HTR-8/SVneo (cell line): Measurements from ENCODE around the gene SMIM9.
A peak's percentile ranks its signal among the peaks of the same experiment; 100 is the strongest.
"Not testable (repeated sequence)": the region's sequence is repeated elsewhere in the genome, so short reads cannot be mapped to it uniquely, and the experiment has no call there.

ENCODE experiments used
- DNase-seq: peaks from one replicate; pipeline ENCODE4 v3.0.0; 2011; ENCODE audit warnings: low spot score, mixed read lengths; ENCODE audit not compliant: insufficient read length
- FAIRE-seq: peaks from 2 replicates; lab custom pipeline; 2011; peaks lifted over from hg19 to GRCh38; lab: Jason Lieb, UNC

SMIM9 gene

GRCh38 chrX:154834562-154834961, at the start of gene SMIM9:
Gene SMIM9 (minus strand): TSS chrX:154834662. CDS start chrX:154830856, 3,806 bp downstream.
- no peak for FAIRE-seq
- no peak for DNase-seq

- FAIRE-seq, DNase-seq: not testable (repeated sequence)
These were observed 49.6 kb upstream of the SMIM9 start for GRCh38 chrX:154884069-154884468.

- FAIRE-seq (no peak), DNase-seq (no peak)
These were observed 38.9 kb upstream of the SMIM9 start for GRCh38 chrX:154873329-154873728.

GRCh38 chrX:154868522-154868921, 34.1 kb upstream of the SMIM9 start:
- not testable (repeated sequence) for DNase-seq, FAIRE-seq

GRCh38 chrX:154855256-154855655, 20.8 kb upstream of the SMIM9 start:
- DNase-seq (no peak), FAIRE-seq (no peak)

- no peak for FAIRE-seq
- no peak for DNase-seq
These were observed 16.6 kb upstream of the SMIM9 start for GRCh38 chrX:154850957-154851611.

GRCh38 chrX:154840856-154841255, 6.4 kb upstream of the SMIM9 start:
- FAIRE-seq, result no peak

GRCh38 chrX:154836163-154836562, 1.7 kb upstream of the SMIM9 start:
- FAIRE-seq (no peak), DNase-seq (no peak)

More at GRCh38 chrX:154840856-154841255, 6.4 kb upstream of the SMIM9 start:
- DNase-seq, result peak; percentile 20

GRCh38 chrX:154833746-154834274, 652 bp downstream of the SMIM9 start:
- DNase-seq, result no peak
- no peak for FAIRE-seq

- DNase-seq (no peak), FAIRE-seq (no peak)
These were observed 4.5 kb downstream of the SMIM9 start for GRCh38 chrX:154829926-154830442.

GRCh38 chrX:154829134-154829533, 5.3 kb downstream of the SMIM9 start:
- DNase-seq (no peak), FAIRE-seq (no peak)

GRCh38 chrX:154828016-154828408, 6.5 kb downstream of the SMIM9 start:
- DNase-seq, result no peak
- no peak for FAIRE-seq

GRCh38 chrX:154827194-154828015, 7.1 kb downstream of the SMIM9 start:
- DNase-seq, result no peak
- FAIRE-seq, result no peak

GRCh38 chrX:154825586-154825985, 8.9 kb downstream of the SMIM9 start:
- DNase-seq, FAIRE-seq: not testable (repeated sequence)

GRCh38 chrX:154824638-154825037, 9.8 kb downstream of the SMIM9 start:
- FAIRE-seq, result no peak
- no peak for DNase-seq

GRCh38 chrX:154822029-154822428, 12.4 kb downstream of the SMIM9 start:
- FAIRE-seq, result no peak

GRCh38 chrX:154821523-154821922, 12.9 kb downstream of the SMIM9 start:
- no peak for FAIRE-seq
- DNase-seq, result no peak

More at GRCh38 chrX:154822029-154822428, 12.4 kb downstream of the SMIM9 start:
- no peak for DNase-seq

- FAIRE-seq, result no peak
- no peak for DNase-seq
These were observed 14.6 kb downstream of the SMIM9 start for GRCh38 chrX:154819771-154820341.

- DNase-seq, result no peak
- no peak for FAIRE-seq
These were observed 15.3 kb downstream of the SMIM9 start for GRCh38 chrX:154818916-154819770.
